H7 (cell line): Measurements from ENCODE around the gene SH3BP1. TPM values are rescaled to one million over a fixed set of nuclear protein-coding genes. Genes with fewer than 3 reads are reported as not detected.
"Not testable (repeated sequence)": the region's sequence is repeated elsewhere in the genome, so short reads cannot be mapped to it uniquely, and the experiment has no call there.

Experiments
- DNase-seq: peaks from one replicate; pipeline ENCODE4 v3.0.0; 2012
- H3K27me3 ChIP-seq: 2 replicates; pipeline ENCODE4 v1.6.0; 2011; ENCODE audit warnings: mild to moderate bottlenecking, low read length; ENCODE audit not compliant: control insufficient read depth, insufficient read depth
- H3K36me3 ChIP-seq: replicated peaks from 2 replicates; pipeline ENCODE4 v1.5.1; 2011; ENCODE audit warnings: low read length; ENCODE audit not compliant: control insufficient read depth, insufficient read depth
- H3K4me3 ChIP-seq: 2 replicates; pipeline ENCODE4 v1.5.1; 2011; ENCODE audit warnings: low read depth, mild to moderate bottlenecking, control low read depth, low read length, moderate library complexity; ENCODE audit not compliant: insufficient read depth
- total RNA-seq: library from RNA; depleted of rRNA; stranded (reverse); fragments of >200 nt; shearing (Covaris generic); gene quantifications from 2 replicates; pipeline ENCODE4 v1.2.3, GENCODE V29; 2014

The SH3BP1 gene
- total RNA-seq, 1 experiment from 2014 or later = 35.2 TPM

- DNase-seq = no peak
- no peaks in the 10 kb centered on the region for H3K27me3 ChIP-seq
- no peak overlapping the region for H3K4me3 ChIP-seq
- peaks cover 20% of the 10 kb centered on the region for H3K36me3 ChIP-seq
Measured at GRCh38 chr22:37655252-37655563, 15.7 kb downstream of the SH3BP1 start.

GRCh38 chr22:37656583-37656982, 17.1 kb downstream of the SH3BP1 start:
- DNase-seq = not testable (repeated sequence)

GRCh38 chr22:37657590-37658132, 18.2 kb downstream of the SH3BP1 start:
- peak; percentile 77 for DNase-seq
- Histone ChIP-seq H3K36me3 (peaks cover 8% of the 10 kb centered on the region), H3K4me3 (peak overlapping the region; percentile 86)

More at GRCh38 chr22:37656583-37656982, 17.1 kb downstream of the SH3BP1 start:
- H3K36me3 ChIP-seq = peaks cover 11% of the 10 kb centered on the region
- not testable (repeated sequence) for H3K4me3 ChIP-seq, H3K27me3 ChIP-seq

DNA sequence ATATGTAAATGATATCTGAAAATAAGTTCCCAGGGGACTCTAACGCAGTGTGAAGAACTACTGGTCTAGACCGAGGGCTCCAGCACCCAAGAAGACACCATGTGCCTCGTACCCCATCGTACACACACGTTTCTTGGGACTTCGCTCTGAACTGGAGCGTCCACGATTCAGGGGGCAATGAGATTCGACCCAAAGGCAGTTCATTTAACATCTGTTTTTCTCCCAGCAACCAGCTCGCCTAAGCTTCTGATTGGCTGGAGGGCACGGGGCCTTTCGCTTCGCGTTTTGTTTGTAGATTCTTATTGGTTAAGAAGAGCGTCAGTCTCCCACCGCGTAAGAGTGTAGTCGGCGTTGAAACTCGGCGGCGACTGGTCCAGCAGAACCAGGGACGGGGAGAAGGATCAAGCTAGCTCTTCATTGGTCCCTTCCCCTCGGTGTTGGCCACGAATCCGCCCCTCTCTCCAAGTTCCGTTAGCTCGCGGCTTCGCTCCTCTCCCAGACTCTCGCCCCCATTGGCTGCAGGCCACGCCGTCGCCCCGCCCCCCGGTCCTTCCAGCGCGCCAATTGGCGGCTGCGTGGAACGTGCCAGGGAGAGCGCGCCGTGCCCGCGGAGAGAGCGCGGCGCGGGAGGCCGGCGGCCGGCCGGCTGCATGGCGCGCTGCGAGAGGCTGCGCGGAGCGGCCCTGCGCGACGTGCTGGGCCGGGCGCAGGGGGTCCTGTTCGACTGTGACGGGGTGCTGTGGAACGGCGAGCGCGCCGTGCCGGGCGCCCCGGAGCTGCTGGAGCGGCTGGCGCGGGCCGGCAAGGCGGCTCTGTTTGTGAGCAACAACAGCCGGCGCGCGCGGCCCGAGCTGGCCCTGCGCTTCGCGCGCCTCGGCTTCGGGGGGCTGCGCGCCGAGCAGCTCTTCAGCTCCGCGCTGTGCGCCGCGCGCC, 18.9 kb downstream of the SH3BP1 start, which contains the start of gene PDXP:
Gene PDXP, plus strand, starts transcription at position 591 of the 933 bp plus-strand sequence. Its CDS starts 60 bp downstream, at position 651.
- H3K27me3 ChIP-seq = no peaks in the 10 kb centered on the region
- peak within 1 kb of the TSS; percentile 86 for H3K4me3 ChIP-seq
- peak; percentile 99 for DNase-seq

More at GRCh38 chr22:37657590-37658132, 18.2 kb downstream of the SH3BP1 start:
- no peaks in the 10 kb centered on the region for H3K27me3 ChIP-seq

DNA sequence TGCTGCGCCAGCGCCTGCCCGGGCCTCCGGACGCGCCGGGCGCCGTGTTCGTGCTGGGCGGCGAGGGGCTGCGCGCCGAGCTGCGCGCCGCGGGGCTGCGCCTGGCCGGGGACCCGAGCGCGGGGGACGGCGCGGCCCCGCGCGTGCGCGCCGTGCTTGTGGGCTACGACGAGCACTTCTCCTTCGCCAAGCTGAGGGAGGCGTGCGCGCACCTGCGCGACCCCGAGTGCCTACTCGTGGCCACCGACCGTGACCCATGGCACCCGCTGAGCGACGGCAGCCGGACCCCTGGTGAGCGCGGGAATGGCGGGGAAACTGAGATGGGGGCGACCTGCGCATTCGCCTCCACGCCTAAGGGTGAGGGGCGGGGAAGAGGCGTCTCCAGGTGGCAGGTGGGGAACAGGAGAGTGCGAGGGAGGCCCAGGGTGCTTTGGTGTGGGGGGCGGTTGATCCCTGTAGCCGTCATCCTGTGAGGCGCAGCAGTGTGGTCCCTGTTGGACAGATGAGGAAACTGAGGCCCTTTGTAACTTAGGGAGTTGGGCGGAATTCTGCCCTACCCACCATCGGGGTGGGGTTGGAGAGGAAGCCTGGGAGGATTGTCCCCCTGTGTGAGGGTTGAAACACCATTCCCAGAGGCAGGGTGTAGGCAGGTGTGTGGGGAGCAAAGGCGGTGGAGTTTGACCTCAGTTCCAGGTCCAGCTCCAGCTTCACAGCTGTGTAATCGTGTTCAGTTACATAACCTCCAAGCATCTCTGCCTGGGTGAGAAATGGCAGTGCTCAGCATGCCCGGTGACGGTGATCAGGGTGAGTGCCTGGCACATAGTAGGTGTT, 19.8 kb downstream of the SH3BP1 start:
- no peaks in the 10 kb centered on the region for H3K27me3 ChIP-seq
- no peaks in the 10 kb centered on the region; the same call in none of the 2 replicates for H3K36me3 ChIP-seq
- H3K4me3 ChIP-seq = peak overlapping the region; percentile 86
- DNase-seq = no peak

More for the DNA sequence above, 18.9 kb downstream of the SH3BP1 start, which contains the start of gene PDXP:
- peaks cover 4% of the 10 kb centered on the region for H3K36me3 ChIP-seq

GRCh38 chr22:37659897-37660708, 20.6 kb downstream of the SH3BP1 start:
- Histone ChIP-seq H3K36me3 (no peaks in the 10 kb centered on the region; the same call in 1 of the 2 replicates), H3K27me3 (no peaks in the 10 kb centered on the region), H3K4me3 (peak overlapping the region; percentile 86)
- no peak for DNase-seq

GRCh38 chr22:37660709-37661045, 21.2 kb downstream of the SH3BP1 start:
- Histone ChIP-seq H3K4me3 (no peak overlapping the region), H3K36me3 (peaks cover 2% of the 10 kb centered on the region; the same call in 1 of the 2 replicates), H3K27me3 (no peaks in the 10 kb centered on the region)
- DNase-seq = no peak

- no peak for DNase-seq
- no peaks in the 10 kb centered on the region for H3K27me3 ChIP-seq
- H3K4me3 ChIP-seq = no peak overlapping the region
- peaks cover 4% of the 10 kb centered on the region for H3K36me3 ChIP-seq
Measured at GRCh38 chr22:37661160-37661924, 21.9 kb downstream of the SH3BP1 start.

GRCh38 chr22:37662039-37662438, 22.6 kb downstream of the SH3BP1 start:
- peaks cover 4% of the 10 kb centered on the region for H3K36me3 ChIP-seq
- DNase-seq = no peak
- H3K4me3 ChIP-seq = no peak overlapping the region
- H3K27me3 ChIP-seq = no peaks in the 10 kb centered on the region

GRCh38 chr22:37663521-37664140, 24.2 kb downstream of the SH3BP1 start:
- DNase-seq = no peak
- H3K36me3 ChIP-seq = peaks cover 4% of the 10 kb centered on the region
- no peaks in the 10 kb centered on the region for H3K27me3 ChIP-seq
- no peak overlapping the region for H3K4me3 ChIP-seq

DNA sequence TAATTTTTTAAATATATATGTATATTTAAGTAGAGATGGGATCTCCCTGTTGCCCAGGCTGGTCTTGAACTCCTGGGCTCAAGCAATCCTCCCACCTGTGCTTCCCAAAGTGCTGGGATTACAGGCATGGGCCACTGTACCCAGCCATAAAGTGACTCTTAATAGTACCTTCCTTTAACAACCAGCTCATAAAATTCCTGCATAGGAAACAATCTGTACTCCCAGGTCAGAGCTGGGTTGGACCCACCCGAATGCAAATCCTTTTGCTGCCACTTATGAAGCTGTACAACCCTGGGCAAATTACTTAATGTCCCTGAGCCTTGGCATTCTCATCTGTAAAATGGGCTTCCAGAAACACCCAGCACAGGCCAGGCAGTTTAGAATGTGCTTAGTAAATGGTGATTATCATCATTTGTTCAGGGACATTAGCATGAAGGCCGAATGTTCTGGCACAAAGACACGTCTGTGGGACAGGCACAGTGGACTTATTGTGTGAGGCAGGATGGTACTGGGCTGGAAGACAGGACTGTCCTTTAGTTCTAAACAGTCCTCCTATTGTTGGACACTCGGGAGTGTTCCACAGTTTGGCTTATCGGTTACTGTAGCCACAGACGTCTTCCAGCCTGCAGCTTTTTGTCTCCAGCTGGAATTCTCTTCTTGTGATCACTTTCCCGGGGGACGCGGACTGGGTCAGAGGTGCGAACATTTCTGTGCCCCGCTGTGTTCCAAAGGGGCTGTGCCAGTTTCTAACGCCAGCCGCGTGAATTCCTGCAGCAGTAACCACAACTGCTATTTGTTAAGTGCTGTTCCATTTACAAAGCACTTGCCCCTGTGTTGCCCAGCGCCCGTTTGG, 25.0 kb downstream of the SH3BP1 start:
- no peak for DNase-seq
- peaks cover 4% of the 10 kb centered on the region for H3K36me3 ChIP-seq
- no peaks in the 10 kb centered on the region for H3K27me3 ChIP-seq
- no peak overlapping the region for H3K4me3 ChIP-seq

DNA sequence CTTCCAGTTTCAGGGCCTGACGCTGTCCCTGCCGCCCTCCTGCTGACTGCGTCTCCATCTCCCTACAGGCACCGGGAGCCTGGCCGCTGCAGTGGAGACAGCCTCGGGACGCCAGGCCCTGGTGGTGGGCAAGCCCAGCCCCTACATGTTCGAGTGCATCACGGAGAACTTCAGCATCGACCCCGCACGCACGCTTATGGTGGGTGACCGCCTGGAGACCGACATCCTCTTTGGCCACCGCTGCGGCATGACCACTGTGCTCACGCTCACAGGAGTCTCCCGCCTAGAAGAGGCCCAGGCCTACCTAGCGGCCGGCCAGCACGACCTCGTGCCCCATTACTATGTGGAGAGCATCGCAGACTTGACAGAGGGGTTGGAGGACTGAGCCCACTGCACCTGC, 26.0 kb downstream of the SH3BP1 start:
- Histone ChIP-seq H3K36me3 (peaks cover 4% of the 10 kb centered on the region), H3K4me3 (no peak overlapping the region), H3K27me3 (no peaks in the 10 kb centered on the region)
- DNase-seq = no peak
